GM12878 (cell line): ENCODE data around the gene ZCCHC18. TPM values are rescaled to one million over a fixed set of nuclear protein-coding genes. Genes with fewer than 3 reads are reported as not detected.

Experiments used
- ASH2L ChIP-seq: fragments of 300-600, 200-600 bp; sonication (generic); IDR thresholded peaks from 2 replicates; pipeline ENCODE4 v1.6.1; 2017; ENCODE audit warnings: low read depth, mild to moderate bottlenecking, borderline replicate concordance
- BCLAF1 ChIP-seq: fragments of 450-650 bp; IDR thresholded peaks from 2 replicates; pipeline ENCODE4 v1.6.1; 2017; ENCODE audit warnings: antibody characterized with exemption, mild to moderate bottlenecking, moderate library complexity
- BRCA1 ChIP-seq: IDR thresholded peaks from 2 replicates; pipeline ENCODE4 v1.6.1; 2011; ENCODE audit warnings: low read depth, low read length, improper control_type of control experiment
- CEBPZ ChIP-seq: fragments of 150-350 bp; IDR thresholded peaks from 2 replicates; pipeline ENCODE4 v1.6.1; 2016; ENCODE audit warnings: low read depth, low read length
- CHD2 ChIP-seq: IDR thresholded peaks from 2 replicates; pipeline ENCODE4 v1.6.1; 2011; ENCODE audit warnings: low read depth, low read length, improper control_type of control experiment, borderline replicate concordance
- EGR1 ChIP-seq, 2 experiments: IDR thresholded peaks; 1 replicate in 1 of 2; 2 replicates in 1 of 2; pipeline ENCODE4 v1.6.1; 2011 to 2012; ENCODE audit warnings: low read depth in 2 of 2, low read length in 2 of 2, borderline replicate concordance in 1 of 2, mild to moderate bottlenecking in 1 of 2, moderate library complexity in 1 of 2
- FOS ChIP-seq: IDR thresholded peaks from 3 replicates; pipeline ENCODE4 v1.6.1; 2011; ENCODE audit warnings: borderline replicate concordance; ENCODE audit not compliant: insufficient read length; ENCODE audit errors: extremely low read depth
- POLR2AphosphoS5 ChIP-seq: IDR thresholded peaks from 2 replicates; pipeline ENCODE4 v1.6.1; 2011; ENCODE audit warnings: mild to moderate bottlenecking, low read length, inconsistent platforms
- POU2F2 ChIP-seq: IDR thresholded peaks from 3 replicates; pipeline ENCODE4 v1.6.1; 2011; ENCODE audit warnings: low read depth, mild to moderate bottlenecking, low read length, borderline replicate concordance
- RUNX3 ChIP-seq: IDR thresholded peaks from 2 replicates; pipeline ENCODE4 v1.6.1; 2012; ENCODE audit warnings: low read length, inconsistent platforms
- TCF7 ChIP-seq: IDR thresholded peaks from 2 replicates; pipeline ENCODE4 v1.6.1; 2014; ENCODE audit warnings: antibody characterized with exemption, borderline replicate concordance
- YY1 ChIP-seq: IDR thresholded peaks from 2 replicates; pipeline ENCODE4 v1.6.1; 2011; ENCODE audit warnings: low read depth, mild to moderate bottlenecking, low read length
- ZBTB40 ChIP-seq: fragments of 450-650 bp; IDR thresholded peaks from 2 replicates; pipeline ENCODE4 v1.6.1; 2016; ENCODE audit warnings: mild to moderate bottlenecking, moderate library complexity, borderline replicate concordance
- ZSCAN29 ChIP-seq: fragments of 450-650 bp; IDR thresholded peaks from 2 replicates; pipeline ENCODE4 v1.6.1; 2017; ENCODE audit warnings: mild to moderate bottlenecking, moderate library complexity
- polyA plus RNA-seq, 11 experiments: library from polyadenylated mRNA; depleted of rRNA in 4 of 11; unstranded in 6 of 11; stranded (reverse) in 5 of 11; fragments of >200 nt; fragmentation: Nextera tagmentation in 4 of 11; fragmentation: Illumina TruSeq in 1 of 11; extraction: Ambion mirVana in 4 of 11; extraction: Trizol in 1 of 11; gene quantifications; 1 replicate in 1 of 11; 2 replicates in 10 of 11; pipeline versions ENCODE4 v1.2.1 to v1.2.3, GENCODE V29; 2011 to 2016; ENCODE audit warnings: inconsistent platforms in 2 of 11, missing spikeins in 2 of 11, low read depth in 1 of 11
- total RNA-seq, 4 experiments: library from RNA; depleted of rRNA in 3 of 4; stranded (reverse); fragments of >200 nt in 3 of 4; fragmentation: Illumina TruSeq in 1 of 4; extraction: Trizol in 1 of 4; gene quantifications; 2 replicates each; pipeline versions ENCODE4 v1.2.1 to v1.2.3, GENCODE V29; 2013 to 2021

Gene ZCCHC18
- total and polyA plus RNA-seq, 10 of the 15 experiments (the other 5 are each of a cell fraction or from before 2014, with no cell fraction given), result 1.0 to 4.2 (median 2.3) TPM

- TF ChIP-seq CEBPZ, result no peak
- peak in 1 of 2 experiments; percentile 93; a peak in 2 of 3 replicates for TF ChIP-seq EGR1 (IDR thresholded peaks at IDR 0.05; ENCODE audit: borderline replicate concordance in 1 of 2, low read depth in 2 of 2, low read length in 2 of 2)
- no peak for TF ChIP-seq BCLAF1
- no peak for TF ChIP-seq POU2F2
- TF ChIP-seq POLR2AphosphoS5, result peak; percentile 62
- no peak for TF ChIP-seq FOS
- TF ChIP-seq ZBTB40, result peak; percentile 99
- TF ChIP-seq BRCA1, result no peak
- TF ChIP-seq TCF7, result no peak
- TF ChIP-seq CHD2, result no peak
- TF ChIP-seq RUNX3, result peak; percentile 33
- no peak for TF ChIP-seq ASH2L
- peak; percentile 99 for TF ChIP-seq YY1
- TF ChIP-seq ZSCAN29, result no peak
Observed at GRCh38 chrX:104156630-104157529, 44.6 kb downstream of the ZCCHC18 start, which contains the start of gene SLC25A53 (continued).
